Activated CD8-positive, alpha-beta memory T cell treated with anti-CD3 and anti-CD28 coated beads for 24 hours (primary cell): ENCODE measurements around the gene TROAP.
"Not testable (repeated sequence)": the region's sequence is repeated elsewhere in the genome, so short reads cannot be mapped to it uniquely, and the experiment has no call there.

Source experiments
- DNase-seq: peaks from one replicate; pipeline ENCODE4 v3.0.0-alpha.2; 2020

The TROAP gene

DNA sequence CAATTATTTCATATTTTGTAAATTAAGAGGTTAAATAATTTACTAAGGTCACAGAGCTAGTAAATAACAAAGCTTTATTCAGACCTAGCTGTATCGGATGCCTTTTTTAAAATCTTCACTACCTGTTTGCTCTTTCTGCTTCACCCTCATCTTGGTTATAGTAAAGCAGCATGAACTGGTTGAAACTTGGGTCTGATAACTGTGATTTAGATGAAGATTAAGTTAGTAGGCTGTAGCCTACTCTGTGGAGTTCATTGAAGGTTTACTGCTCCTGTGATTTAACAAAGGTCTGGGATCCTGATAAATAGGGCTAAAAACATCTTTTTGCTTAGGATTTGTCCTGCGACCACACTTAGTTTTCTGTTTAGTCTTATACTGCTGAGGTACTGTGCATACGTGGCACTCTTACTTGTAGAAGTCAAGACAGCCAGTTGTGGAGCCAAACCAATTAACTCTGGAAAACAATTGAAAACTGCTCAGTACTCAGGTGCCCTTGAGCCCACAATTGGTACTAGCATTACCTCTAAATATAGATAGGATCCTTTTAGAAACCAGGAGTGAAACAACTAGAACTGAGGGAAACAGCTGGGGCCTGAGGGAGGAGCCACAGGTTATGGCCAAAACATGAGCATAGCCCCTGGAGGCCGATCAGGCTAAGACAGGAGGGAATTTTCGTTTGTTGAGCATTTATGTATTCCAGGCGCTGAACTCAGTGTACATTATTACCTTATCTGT lies 46.5 kb downstream of the TROAP start:
- DNase-seq, result no peak

DNA sequence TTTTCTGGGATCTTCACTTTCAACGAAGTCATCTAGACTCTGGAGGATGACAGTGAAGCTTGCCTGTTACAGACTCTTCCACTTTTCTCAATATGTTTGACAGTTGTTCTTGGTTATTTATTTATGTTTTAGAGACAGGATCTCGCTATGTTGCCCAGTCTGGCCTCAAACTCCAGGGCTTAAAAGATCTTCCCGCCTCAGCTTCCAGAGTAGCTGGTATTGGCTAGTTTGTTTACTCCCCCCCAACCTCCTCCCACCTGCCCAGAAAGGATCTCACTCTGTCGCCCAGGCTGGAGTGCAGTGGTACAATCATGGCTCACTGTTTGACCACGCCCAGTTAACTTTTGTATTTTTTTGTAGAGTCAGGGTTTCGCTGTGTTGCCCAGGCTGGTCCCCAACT lies 47.5 kb downstream of the TROAP start:
- no peak for DNase-seq

DNA sequence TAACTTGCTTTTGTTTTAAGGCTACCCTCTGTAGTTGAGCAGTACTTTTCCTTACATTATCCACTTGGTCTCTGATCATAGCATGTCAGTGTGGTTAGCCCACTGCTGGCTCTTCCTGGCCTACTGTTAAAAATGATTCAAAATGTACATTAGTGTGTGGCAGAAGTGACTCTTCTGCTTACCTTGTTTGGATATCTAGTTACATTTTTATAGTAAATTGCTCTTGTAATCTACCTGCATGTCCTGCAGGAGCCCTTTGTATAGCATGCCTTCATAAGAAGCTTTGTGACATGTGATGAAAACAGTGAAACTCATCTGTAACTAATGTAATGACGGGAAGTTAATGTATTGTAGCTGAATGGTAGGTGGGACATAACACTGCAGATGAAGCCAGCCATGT lies 52.4 kb downstream of the TROAP start:
- DNase-seq, result no peak

- no peak for DNase-seq
Observed at GRCh38 chr12:49377386-49377785, 54.3 kb downstream of the TROAP start.

DNA sequence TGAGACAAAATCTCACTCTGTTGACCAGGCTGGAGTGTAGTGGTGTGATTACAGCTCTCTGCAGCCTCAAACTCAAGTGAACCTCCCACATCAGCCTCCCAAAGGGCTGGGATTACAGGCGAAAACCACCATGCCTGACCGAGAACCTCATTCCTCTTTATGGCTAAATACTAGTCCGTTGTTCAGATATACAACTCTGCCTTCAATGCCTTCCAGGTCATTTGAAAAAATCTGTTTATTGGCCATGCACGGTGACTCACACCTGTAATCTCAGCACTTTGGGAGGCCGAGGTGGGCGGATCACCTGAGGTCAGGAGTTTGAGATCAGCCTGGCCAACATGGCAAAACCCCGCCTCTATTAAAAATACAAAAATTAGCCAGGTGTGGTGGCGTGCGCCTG lies 57.1 kb downstream of the TROAP start:
- DNase-seq, result not testable (repeated sequence)
